Measurements from ENCODE around the gene IL32.

Gene IL32

GRCh38 chr16:3027983-3028715, 37.3 kb upstream of the IL32 start:
- DNase-seq = peak; percentile 61

GRCh38 chr16:3028716-3029319, 36.6 kb upstream of the IL32 start:
- no peak for DNase-seq

DNA sequence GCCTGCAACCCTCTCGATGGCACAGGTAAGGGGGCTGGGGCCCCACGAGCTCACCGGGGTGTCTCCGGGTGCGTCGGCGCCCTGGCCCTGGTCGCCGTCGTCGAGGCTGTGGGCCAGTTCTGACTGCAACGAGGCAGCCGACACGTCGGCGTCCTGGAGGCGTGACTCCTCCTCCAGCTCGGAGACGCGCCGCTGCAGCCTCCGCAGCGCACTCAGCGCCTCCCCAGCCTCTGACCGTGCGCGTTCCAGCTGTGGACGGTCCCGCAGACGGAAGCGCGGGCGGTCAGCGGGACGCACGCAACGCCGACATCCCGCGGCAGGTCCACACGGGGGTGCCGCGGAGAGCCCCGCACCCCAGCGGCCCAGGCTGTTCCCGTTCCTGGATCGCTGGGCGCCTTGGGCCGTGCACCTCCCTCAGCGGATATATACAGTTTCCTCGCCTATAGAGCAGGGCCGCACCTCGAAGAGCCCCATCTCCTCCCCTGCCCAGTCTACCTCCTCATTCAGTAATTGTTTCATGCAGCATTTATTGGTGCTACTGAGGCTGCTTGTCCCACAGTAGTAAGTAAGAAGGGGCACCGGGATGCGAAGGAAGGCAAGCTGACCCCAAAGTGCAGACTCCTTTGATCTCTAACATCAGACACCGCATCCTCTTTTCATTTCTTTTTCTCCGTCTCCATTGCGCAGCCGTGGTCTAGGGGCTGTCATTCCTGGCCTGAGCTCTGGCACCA, 35.8 kb upstream of the IL32 start:
- peak; percentile 37 for DNase-seq

GRCh38 chr16:3030222-3031212, 34.9 kb upstream of the IL32 start:
- no peak for DNase-seq

- DNase-seq = no peak
Observed at GRCh38 chr16:3032624-3033023, 32.8 kb upstream of the IL32 start.

DNA sequence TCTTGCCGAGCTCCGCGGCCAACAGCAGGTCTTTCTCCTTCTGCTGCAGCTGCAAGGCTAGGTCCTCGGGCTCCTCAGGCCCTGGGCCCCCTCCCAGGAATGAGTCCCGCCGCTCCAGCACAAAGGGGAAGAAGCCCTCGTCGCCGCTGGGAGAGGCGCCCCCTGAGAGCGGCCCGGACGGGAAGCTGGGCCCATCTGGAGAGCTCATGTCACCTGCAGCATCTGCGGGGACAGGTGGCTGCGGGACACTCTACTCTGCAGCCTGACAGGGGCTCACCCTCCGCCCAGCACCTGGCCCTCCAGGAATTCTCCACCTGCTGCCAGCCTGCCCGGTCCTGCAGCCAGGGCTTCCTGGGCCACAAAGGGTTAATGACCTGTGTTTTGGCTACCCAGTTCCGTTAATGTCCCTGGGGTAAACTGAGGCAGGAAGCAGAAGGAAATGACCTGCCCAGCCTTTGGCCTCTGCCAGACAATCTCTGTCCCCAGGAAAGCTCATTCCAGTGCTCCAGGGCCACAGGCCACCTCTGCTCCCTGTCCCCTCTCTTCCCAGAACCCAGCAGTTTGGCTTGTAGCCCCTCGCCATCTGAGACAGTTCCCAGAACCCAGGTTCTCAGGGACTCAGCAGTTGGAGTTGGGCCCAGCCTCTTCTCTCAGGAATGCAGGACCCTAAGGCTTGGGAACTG, 30.0 kb upstream of the IL32 start:
- no peak for DNase-seq

GRCh38 chr16:3035972-3036725, 29.3 kb upstream of the IL32 start:
- no peak for DNase-seq

- no peak for DNase-seq
Observed at GRCh38 chr16:3036726-3037315, 28.6 kb upstream of the IL32 start, which contains the start of gene BICDL2. BICDL2 (minus strand) TSS chr16:3036944; CDS start chr16:3035496, 1,448 bp downstream.

GRCh38 chr16:3038256-3038655, 27.2 kb upstream of the IL32 start:
- no peak for DNase-seq

GRCh38 chr16:3038896-3039295, 26.5 kb upstream of the IL32 start:
- DNase-seq = no peak

- DNase-seq = no peak
Observed at GRCh38 chr16:3042376-3042775, 23.1 kb upstream of the IL32 start.

DNA sequence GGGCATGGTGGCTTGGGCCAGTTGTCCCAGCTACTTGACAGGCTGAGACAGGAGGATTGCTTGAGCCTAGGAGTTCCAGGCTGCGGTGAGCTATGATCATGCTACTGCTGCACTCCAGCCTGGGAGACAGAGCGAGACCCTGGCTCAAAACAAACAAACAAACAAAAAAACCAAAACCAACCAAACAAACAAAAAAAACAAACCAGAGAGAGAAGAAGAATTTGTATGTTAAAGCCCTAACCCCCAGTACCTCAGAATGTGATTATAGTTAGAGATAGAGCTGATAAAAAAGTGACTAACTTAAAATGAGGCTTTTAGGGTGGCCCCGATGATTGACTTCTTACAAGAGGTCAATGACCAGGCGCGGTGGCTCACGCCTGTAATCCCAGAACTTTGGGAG, 20.7 kb upstream of the IL32 start:
- no peak for DNase-seq

- no peak for DNase-seq
Observed at GRCh38 chr16:3045758-3046640, 19.4 kb upstream of the IL32 start, which contains the start of gene MMP25. MMP25 (plus strand) TSS chr16:3046561; CDS start chr16:3046918, 357 bp downstream.

DNA sequence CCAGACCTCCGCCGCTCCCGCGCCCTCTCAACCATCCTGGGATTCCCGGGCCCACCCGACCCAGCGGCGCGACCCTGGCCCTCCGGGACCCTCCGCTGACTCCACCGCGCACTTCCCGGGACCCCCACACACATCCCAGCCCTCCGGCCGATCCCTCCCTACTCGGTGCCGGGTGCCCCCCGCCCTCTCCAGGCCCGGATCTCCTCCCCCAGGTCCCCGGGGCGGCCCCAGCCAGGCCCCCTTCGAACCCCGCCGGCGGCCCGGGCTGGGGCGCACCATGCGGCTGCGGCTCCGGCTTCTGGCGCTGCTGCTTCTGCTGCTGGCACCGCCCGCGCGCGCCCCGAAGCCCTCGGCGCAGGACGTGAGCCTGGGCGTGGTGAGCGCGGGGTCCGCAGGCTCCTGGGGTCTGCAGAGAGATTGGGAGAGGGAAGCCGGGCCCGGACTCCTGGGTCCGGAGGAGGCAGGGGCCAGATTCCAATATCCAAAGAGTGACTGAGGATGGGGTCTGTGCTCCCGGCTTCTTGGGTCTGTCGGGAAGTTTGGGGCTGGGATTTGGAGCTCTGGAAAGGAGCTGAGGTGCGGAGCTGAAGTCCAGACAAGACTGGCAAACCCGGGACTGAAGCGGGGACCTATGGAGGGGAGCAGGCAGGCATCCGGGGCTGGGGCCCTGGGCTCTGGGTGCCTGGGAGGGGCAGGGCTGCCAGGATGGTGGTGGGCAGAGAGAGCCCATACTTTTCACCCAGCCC, 18.6 kb upstream of the IL32 start:
- DNase-seq = no peak

DNA sequence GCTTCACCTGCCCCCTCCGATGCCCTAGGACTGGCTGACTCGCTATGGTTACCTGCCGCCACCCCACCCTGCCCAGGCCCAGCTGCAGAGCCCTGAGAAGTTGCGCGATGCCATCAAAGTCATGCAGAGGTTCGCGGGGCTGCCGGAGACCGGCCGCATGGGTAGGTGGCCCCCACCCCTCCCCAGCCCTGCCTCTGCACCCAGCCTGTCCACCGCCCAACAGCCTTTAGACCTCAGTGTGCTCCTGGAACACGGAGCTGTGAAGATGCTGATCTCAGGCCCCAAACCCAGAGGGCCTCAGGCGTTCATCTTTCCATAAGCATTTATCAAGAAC, 18.1 kb upstream of the IL32 start:
- DNase-seq = no peak

- no peak for DNase-seq
Observed at GRCh38 chr16:3049921-3050481, 15.4 kb upstream of the IL32 start.

- DNase-seq = no peak
Observed at GRCh38 chr16:3050487-3050886, 15.0 kb upstream of the IL32 start.

DNA sequence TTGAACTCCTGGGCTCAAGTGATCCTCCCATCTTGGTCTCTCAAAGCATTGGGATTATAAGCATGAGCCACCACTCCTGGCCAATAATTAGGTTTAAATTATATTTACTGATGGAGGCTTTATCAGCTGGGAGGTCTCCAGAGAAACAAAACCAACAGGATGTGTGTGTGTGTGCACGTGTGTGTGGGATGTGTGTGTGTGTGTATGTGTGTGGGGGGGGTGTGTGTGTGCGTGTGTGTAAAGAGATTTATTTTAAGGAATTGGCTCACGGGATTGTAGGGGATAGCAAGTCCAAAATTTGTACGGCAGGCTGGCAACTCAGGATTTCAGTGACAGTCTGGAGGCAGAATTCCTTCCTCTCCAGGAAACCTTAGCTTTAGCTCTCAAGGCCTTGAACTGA, 14.4 kb upstream of the IL32 start:
- no peak for DNase-seq

DNA sequence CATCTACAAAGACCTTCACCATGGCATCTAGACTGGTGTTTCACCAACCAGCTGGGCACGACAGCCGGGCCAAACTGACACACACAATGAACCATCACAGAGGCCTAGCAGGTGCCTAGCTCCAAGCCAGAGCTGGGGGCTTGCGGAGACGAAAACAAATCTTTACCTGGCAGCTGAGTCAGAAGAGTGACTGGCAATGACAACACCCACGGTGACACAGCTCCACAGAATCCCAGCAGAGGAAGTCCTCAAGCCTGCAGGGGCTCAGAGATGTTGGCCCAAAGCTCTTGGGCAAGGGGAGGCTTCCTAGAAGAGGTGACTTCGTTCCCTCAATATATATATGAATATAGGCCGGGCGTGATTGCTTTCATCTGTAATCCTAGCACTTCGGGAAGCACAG, 13.9 kb upstream of the IL32 start:
- no peak for DNase-seq
